ENCODE measurements around the gene SBNO2. TPM values are rescaled to one million over a fixed set of nuclear protein-coding genes. Genes with fewer than 3 reads are reported as not detected.

Gene SBNO2
- polyA plus RNA-seq, 1 experiment, result 9.9 TPM

DNA sequence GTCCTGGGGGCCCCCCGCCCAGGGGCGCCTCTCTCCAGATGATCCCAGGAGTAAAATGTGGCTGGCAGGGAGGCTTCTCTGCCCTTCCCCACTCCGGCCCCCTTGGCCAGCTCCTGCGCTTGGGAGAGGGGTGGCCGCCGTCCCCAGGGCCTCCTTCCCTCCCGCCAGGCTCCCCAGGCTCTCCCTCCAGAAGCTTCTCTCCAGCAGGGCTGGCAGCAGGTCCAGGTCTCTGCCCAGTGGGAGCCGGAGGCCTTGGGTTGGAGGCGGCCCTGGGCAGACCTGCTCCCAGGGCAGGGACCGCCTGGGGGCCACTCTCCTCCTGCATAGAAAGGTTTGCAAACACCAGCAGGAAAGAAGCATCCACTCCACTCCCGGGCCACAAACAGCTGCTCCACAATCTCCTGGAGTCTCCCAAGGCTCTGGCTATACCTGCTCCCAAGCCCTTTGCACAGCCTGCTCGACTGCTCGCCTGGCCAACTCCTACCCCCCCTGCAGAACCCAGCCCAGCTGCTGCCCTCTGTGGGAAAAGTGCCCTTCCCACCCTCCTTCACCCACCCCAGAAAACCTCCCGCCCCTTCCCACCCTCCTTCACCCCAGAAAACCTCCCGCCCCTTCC is 26.0 kb downstream of the SBNO2 start:
- Histone ChIP-seq H3K9me3 (ENCODE audit: control insufficient read depth, insufficient read depth, low read length) (peaks cover 15% of the 10 kb centered on the region; the same call in 1 of the 2 replicates), H3K4me3 (ENCODE audit: low read depth, low read length) (no peak overlapping the region), H3K27ac (ENCODE audit: low read depth, low read length) (no peak overlapping the region), H3K27me3 (ENCODE audit: control insufficient read depth, insufficient read depth, low read length) (no peaks in the 10 kb centered on the region)
- TF ChIP-seq CTCF (IDR thresholded peaks at IDR 0.05; ENCODE audit: low read depth, low read length), result no peak
- CTCF ChIA-PET, result no interaction called here
- POLR2A ChIA-PET, result no interaction called here
- no peak for DNase-seq (ENCODE audit: low read depth, low spot score)

DNA sequence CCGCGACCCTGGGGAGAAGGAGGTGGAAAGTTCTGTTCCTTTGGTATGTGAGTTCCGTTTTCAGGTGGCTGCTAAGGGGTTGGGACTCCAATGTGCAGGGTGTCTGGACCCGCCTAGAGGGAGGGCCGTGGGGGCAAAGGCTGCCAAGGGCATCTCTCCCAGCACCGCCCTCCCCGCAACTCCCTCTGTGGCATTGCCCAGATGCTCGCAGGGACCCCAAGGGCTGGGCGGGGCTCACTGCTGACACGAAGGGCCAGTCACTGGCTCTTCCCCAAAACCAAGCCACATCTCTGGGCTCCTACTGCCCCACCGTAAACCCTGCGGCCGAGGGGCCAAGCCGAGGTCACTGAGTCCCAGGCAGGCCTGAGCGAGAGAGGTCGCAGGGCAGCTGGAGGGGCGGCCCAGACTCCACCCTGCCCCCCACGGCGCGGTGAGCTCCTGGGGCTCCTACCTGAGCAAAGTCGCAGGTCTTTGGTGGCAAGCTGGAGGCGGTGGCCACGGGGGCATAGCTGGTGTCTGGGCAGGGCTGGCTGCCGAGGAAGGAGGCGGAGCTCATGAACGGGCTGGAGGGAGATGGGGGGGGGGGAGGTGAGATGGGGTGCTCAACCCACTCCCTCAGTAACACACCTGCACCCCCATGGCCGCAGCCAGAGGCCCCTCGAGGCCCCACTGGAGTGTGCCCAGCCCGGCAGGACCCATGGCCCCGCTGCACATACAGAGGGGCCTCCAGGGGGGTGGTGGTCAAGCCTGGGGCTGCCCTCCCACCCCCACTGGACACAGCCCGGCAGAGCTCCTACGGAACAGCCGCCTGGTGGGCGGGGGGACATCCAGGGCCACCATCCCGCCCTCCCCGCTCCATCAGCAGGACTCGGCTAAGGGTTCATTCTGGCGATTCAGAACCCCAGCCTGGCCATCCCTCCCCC is 26.9 kb downstream of the SBNO2 start:
- POLR2A ChIA-PET, result no interaction called here
- DNase-seq (ENCODE audit: low read depth, low spot score), result no peak
- CTCF ChIA-PET, result no interaction called here
- Histone ChIP-seq H3K4me3 (ENCODE audit: low read depth, low read length) (no peak overlapping the region), H3K27me3 (ENCODE audit: control insufficient read depth, insufficient read depth, low read length) (no peaks in the 10 kb centered on the region), H3K27ac (ENCODE audit: low read depth, low read length) (no peak overlapping the region), H3K9me3 (ENCODE audit: control insufficient read depth, insufficient read depth, low read length) (peaks cover 15% of the 10 kb centered on the region; the same call in 1 of the 2 replicates)
- TF ChIP-seq CTCF (IDR thresholded peaks at IDR 0.05; ENCODE audit: low read depth, low read length), result no peak

DNA sequence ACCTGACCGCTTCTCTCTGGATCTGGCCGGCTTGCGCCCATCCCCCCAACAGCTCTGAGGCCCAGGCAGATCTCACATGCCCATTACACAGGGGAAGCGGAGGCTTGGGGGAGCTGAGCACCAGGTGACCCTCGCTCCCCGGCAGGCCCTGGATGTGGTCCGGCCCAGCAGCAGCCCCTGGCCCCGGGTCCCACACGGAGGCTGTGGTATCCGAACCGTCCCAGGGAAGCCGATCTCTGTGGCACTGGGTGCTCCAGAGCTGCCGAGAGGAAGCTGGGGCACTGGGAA is 27.7 kb downstream of the SBNO2 start:
- no peak for DNase-seq (ENCODE audit: low read depth, low spot score)
- TF ChIP-seq CTCF (IDR thresholded peaks at IDR 0.05; ENCODE audit: low read depth, low read length), result no peak
- Histone ChIP-seq H3K4me3 (ENCODE audit: low read depth, low read length) (no peak overlapping the region), H3K9me3 (ENCODE audit: control insufficient read depth, insufficient read depth, low read length) (peaks cover 19% of the 10 kb centered on the region; the same call in 1 of the 2 replicates), H3K27me3 (ENCODE audit: control insufficient read depth, insufficient read depth, low read length) (no peaks in the 10 kb centered on the region), H3K27ac (ENCODE audit: low read depth, low read length) (no peak overlapping the region)
- POLR2A ChIA-PET, result no interaction called here
- CTCF ChIA-PET, result interaction anchor here (0.6 kb wide), 1 partner anchor 33 kb away, joined by 6 read pairs; no protein-coding TSS in a partner anchor

DNA sequence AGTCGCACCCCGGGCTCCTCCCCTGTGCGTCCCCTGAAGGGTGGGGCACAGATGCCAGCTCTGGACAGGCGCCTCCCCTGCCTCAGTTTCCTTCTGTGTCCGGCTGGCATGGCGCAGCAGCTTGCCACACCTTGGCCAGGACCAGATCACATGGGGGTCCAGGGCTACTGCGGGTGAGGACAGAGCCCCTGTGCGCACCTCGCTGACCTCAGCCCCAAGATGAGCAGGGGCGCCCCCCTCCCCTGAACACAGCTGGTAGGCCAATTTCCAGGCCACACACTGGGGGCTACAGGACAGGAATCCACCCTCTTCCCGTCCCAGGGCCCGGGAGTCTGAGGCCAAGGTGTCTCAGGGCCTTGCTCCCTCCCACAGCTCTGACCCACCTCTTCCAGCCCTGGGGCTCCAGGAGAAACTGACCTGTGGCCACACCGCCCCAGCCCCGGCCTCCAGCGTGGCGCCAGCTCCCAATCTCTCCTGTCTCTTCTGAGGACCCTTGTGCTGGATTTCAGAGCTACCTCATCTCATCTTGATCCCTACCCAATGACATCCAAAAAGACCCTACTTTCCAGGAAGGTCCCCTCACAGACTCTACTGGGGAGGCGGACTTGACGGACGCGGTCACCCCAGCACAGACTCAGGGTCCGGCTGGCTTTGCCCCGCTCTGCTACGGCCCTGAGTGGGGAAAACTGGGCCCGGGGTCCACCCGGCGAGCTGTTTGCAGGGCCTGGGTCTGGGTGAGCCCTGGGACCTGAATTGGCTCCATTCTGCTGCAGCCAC is 28.2 kb downstream of the SBNO2 start:
- Histone ChIP-seq H3K4me3 (ENCODE audit: low read depth, low read length) (no peak overlapping the region), H3K27ac (ENCODE audit: low read depth, low read length) (no peak overlapping the region), H3K27me3 (ENCODE audit: control insufficient read depth, insufficient read depth, low read length) (no peaks in the 10 kb centered on the region), H3K9me3 (ENCODE audit: control insufficient read depth, insufficient read depth, low read length) (peaks cover 20% of the 10 kb centered on the region; the same call in 1 of the 2 replicates)
- no peak for TF ChIP-seq CTCF (IDR thresholded peaks at IDR 0.05; ENCODE audit: low read depth, low read length)
- ChIA-PET POLR2A (no interaction called here), CTCF (interaction anchor here (0.6 kb wide), 1 partner anchor 32 kb away, joined by 6 read pairs; no protein-coding TSS in a partner anchor)
- no peak for DNase-seq (ENCODE audit: low read depth, low spot score)
